Spleen (tissue), 7 donors: Measurements from ENCODE around the gene PATZ1.

Source experiments
- POLR2AphosphoS5 ChIP-seq, 3 donors: sonication (generic); formaldehyde crosslinking; IDR thresholded peaks; one replicate each; pipeline ENCODE4 v1.5.1; 2017; ENCODE audit warnings: antibody characterized with exemption in 3 of 3
- TF ChIP-seq, protein P1 (sequence below), 11 experiments: fragments of 200-600 bp in 7 of 11; fragments of 450-650 bp in 4 of 11; sonication (generic) in 4 of 11; IDR thresholded peaks in 8 of 11; conservative IDR thresholded peaks in 3 of 11; 1 replicate in 7 of 11; 2 replicates in 4 of 11; pipeline versions ENCODE4 v1.4.0 to v1.8.0; 2016 to 2021; ENCODE audit warnings: antibody characterized with exemption in 11 of 11, inconsistent platforms in 4 of 11, mild to moderate bottlenecking in 1 of 11
- donor health status: DM: no; HTN: no; CAD: no; lungs with moderate emphysema.
- donor health status: DM: no; HTN: no; CAD: no.
- donor health status: DM: no; HTN: no; CAD: no.

DNA sequence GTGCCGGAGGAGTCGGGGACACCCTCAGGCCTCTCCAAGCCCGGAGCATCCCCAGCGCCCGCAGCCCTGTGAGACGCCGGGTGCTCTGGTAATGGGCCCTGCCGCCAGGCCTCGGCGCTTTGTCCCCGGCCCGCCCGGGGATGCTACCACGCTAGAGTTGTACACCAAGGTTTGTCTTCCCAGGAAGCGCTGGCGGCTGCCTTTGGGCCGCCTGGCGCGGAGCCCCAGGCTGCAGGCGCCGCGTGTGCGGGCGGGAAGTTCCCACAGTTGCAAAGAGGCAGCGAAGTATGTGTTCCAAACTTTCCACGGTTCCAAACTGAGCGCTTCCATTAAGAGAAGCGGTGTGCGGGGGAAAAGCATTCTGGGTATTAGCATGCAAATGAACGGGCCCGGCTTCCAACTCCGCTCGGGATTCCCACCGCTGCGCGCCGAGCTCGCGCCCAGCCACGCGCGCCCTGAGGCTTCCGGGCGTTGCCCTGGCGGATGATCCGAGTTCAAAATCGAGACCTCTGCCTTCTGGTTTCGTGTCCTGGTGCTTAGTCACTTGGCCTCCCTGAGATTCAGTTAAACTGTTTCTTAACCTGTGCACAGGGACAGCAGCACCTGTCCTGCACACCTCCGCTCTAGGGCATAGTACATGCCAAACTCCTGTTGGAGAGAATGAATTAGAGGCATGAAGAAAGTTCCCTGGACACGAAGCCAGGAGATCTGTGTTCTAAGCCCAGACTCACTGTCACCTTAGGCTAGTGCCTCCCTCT, 1.3 kb upstream of the PATZ1 start:
- TF ChIP-seq, protein P1, sequence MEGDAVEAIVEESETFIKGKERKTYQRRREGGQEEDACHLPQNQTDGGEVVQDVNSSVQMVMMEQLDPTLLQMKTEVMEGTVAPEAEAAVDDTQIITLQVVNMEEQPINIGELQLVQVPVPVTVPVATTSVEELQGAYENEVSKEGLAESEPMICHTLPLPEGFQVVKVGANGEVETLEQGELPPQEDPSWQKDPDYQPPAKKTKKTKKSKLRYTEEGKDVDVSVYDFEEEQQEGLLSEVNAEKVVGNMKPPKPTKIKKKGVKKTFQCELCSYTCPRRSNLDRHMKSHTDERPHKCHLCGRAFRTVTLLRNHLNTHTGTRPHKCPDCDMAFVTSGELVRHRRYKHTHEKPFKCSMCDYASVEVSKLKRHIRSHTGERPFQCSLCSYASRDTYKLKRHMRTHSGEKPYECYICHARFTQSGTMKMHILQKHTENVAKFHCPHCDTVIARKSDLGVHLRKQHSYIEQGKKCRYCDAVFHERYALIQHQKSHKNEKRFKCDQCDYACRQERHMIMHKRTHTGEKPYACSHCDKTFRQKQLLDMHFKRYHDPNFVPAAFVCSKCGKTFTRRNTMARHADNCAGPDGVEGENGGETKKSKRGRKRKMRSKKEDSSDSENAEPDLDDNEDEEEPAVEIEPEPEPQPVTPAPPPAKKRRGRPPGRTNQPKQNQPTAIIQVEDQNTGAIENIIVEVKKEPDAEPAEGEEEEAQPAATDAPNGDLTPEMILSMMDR (IDR thresholded peaks at IDR 0.05 in 8 of 11, conservative IDR thresholded peaks at IDR 0.05 in 3 of 11), result no peak
- peak; percentile 59 to 86 (median 79) for TF ChIP-seq POLR2AphosphoS5 (IDR thresholded peaks at IDR 0.05)
